H9 (cell line): ENCODE data around the gene KTN1. TPM values are rescaled to one million over a fixed set of nuclear protein-coding genes. Genes with fewer than 3 reads are reported as not detected.

Experiments used
- DNase-seq: peaks from one replicate; pipeline ENCODE4 v3.0.0-alpha.2; 2017
- H2AFZ ChIP-seq: one replicate; pipeline ENCODE4 v1.6.1; 2013; ENCODE audit warnings: mild to moderate bottlenecking, low read length, control low read depth, moderate library complexity
- H2AK5ac ChIP-seq: 2 replicates; pipeline ENCODE4 v1.6.1; 2013; ENCODE audit warnings: low read length, control low read depth, mixed read lengths; ENCODE audit not compliant: insufficient read length
- H2BK120ac ChIP-seq: one replicate; pipeline ENCODE4 v1.6.1; 2013; ENCODE audit warnings: low read depth, mild to moderate bottlenecking, low read length, control low read depth, inconsistent platforms; ENCODE audit not compliant: poor library complexity, severe bottlenecking
- H2BK12ac ChIP-seq: 2 replicates; pipeline ENCODE4 v1.6.1; 2013; ENCODE audit warnings: low read length, control low read depth, mixed read lengths, low read depth; ENCODE audit not compliant: insufficient read length
- H2BK15ac ChIP-seq: 2 replicates; pipeline ENCODE4 v1.6.1; 2013; ENCODE audit warnings: low read depth, low read length, control low read depth
- H2BK20ac ChIP-seq: one replicate; pipeline ENCODE4 v1.6.1; 2013; ENCODE audit warnings: low read depth, mild to moderate bottlenecking, low read length, control low read depth, inconsistent platforms; ENCODE audit not compliant: poor library complexity, severe bottlenecking
- H2BK5ac ChIP-seq: 2 replicates; pipeline ENCODE4 v1.6.1; 2013; ENCODE audit warnings: low read length, control low read depth, mixed read lengths; ENCODE audit not compliant: insufficient read length
- H3K14ac ChIP-seq: 2 replicates; pipeline ENCODE4 v1.6.1; 2013; ENCODE audit warnings: low read length, control low read depth; ENCODE audit not compliant: insufficient read depth
- H3K18ac ChIP-seq: 2 replicates; pipeline ENCODE4 v1.6.1; 2013; ENCODE audit warnings: low read depth, mild to moderate bottlenecking, mixed read lengths, low read length, control low read depth; ENCODE audit not compliant: insufficient read length
- H3K23ac ChIP-seq: 2 replicates; pipeline ENCODE4 v1.6.1; 2013; ENCODE audit warnings: low read length, control low read depth, mixed read lengths, low read depth; ENCODE audit not compliant: insufficient read length
- H3K23me2 ChIP-seq: 2 replicates; pipeline ENCODE4 v1.6.1; 2013; ENCODE audit warnings: low read depth, mild to moderate bottlenecking, mixed read lengths, low read length, control low read depth; ENCODE audit not compliant: insufficient read length, poor library complexity, severe bottlenecking
- H3K27ac ChIP-seq: 2 replicates; pipeline ENCODE4 v1.5.1; 2013; ENCODE audit warnings: low read length, control low read depth, mixed read lengths, low read depth; ENCODE audit not compliant: insufficient read length
- H3K27me3 ChIP-seq: 2 replicates; pipeline ENCODE4 v1.6.1; 2013; ENCODE audit warnings: low read length, control low read depth, inconsistent platforms; ENCODE audit not compliant: insufficient read depth
- H3K4ac ChIP-seq: 2 replicates; pipeline ENCODE4 v1.6.1; 2013; ENCODE audit warnings: low read depth, mild to moderate bottlenecking, control low read depth, inconsistent platforms, low read length, moderate library complexity
- H3K4me1 ChIP-seq: 2 replicates; pipeline ENCODE4 v1.6.1; 2013; ENCODE audit warnings: low read length, control low read depth, inconsistent platforms; ENCODE audit not compliant: insufficient read depth
- H3K4me2 ChIP-seq: 2 replicates; pipeline ENCODE4 v1.6.1; 2013; ENCODE audit warnings: low read length, control low read depth, mixed read lengths; ENCODE audit not compliant: insufficient read length, insufficient read depth
- H3K56ac ChIP-seq: 2 replicates; pipeline ENCODE4 v1.6.1; 2013; ENCODE audit warnings: low read depth, mild to moderate bottlenecking, mixed read lengths, low read length, control low read depth; ENCODE audit not compliant: insufficient read length
- H3K79me1 ChIP-seq: 2 replicates; pipeline ENCODE4 v1.6.1; 2013; ENCODE audit warnings: low read depth, mild to moderate bottlenecking, moderate library complexity, low read length, control low read depth, inconsistent platforms; ENCODE audit not compliant: insufficient read depth, poor library complexity, severe bottlenecking
- H3K79me2 ChIP-seq: 2 replicates; pipeline ENCODE4 v1.6.1; 2013; ENCODE audit warnings: low read length, control low read depth, inconsistent platforms; ENCODE audit not compliant: insufficient read depth
- H3K9ac ChIP-seq: 2 replicates; pipeline ENCODE4 v1.6.1; 2013; ENCODE audit warnings: low read length, control low read depth, mixed read lengths; ENCODE audit not compliant: insufficient read length; ENCODE audit errors: extremely low read depth
- H3K9me3 ChIP-seq: one replicate; pipeline ENCODE4 v1.6.1; 2013; ENCODE audit warnings: low read depth, low read length, inconsistent platforms; ENCODE audit not compliant: control insufficient read depth
- H3T11ph ChIP-seq: one replicate; pipeline ENCODE4 v1.6.1; 2013; ENCODE audit warnings: mild to moderate bottlenecking, low read length, control low read depth, inconsistent platforms
- H4K20me1 ChIP-seq: one replicate; pipeline ENCODE4 v1.6.1; 2013; ENCODE audit not compliant: control insufficient read depth, insufficient read length, insufficient read depth
- H4K5ac ChIP-seq: 2 replicates; pipeline ENCODE4 v1.6.1; 2013; ENCODE audit warnings: low read depth, mild to moderate bottlenecking, mixed read lengths, low read length, control low read depth; ENCODE audit not compliant: insufficient read length
- H4K8ac ChIP-seq: replicated peaks from 2 replicates; pipeline ENCODE4 v1.6.1; 2013; ENCODE audit warnings: low read length, control low read depth, mixed read lengths, low read depth; ENCODE audit not compliant: insufficient read length
- H4K91ac ChIP-seq: 2 replicates; pipeline ENCODE4 v1.6.1; 2013; ENCODE audit warnings: low read depth, mild to moderate bottlenecking, moderate library complexity, mixed read lengths, low read length, control low read depth; ENCODE audit not compliant: insufficient read length
- H3K27ac Mint-ChIP-seq, 3 experiments: 2 replicates in 2 of 3; 3 replicates in 1 of 3; pipeline ENCODE4 v1.8.0; 2020 to 2021; ENCODE audit warnings: mixed read lengths in 3 of 3, mild to moderate bottlenecking in 1 of 3, moderate library complexity in 1 of 3
- H3K27me3 Mint-ChIP-seq: 2 replicates; pipeline ENCODE4 v1.8.0; 2021; ENCODE audit warnings: low read depth, mild to moderate bottlenecking, moderate library complexity, mixed read lengths
- H3K36me3 Mint-ChIP-seq, 3 experiments: 2 replicates in 2 of 3; 3 replicates in 1 of 3; pipeline ENCODE4 v1.8.0; 2020 to 2021; ENCODE audit warnings: low read depth in 3 of 3, mixed read lengths in 3 of 3; ENCODE audit not compliant: insufficient read depth in 1 of 3
- H3K4me1 Mint-ChIP-seq, 2 experiments: 2 replicates each; pipeline ENCODE4 v1.8.0; 2020; ENCODE audit warnings: mixed read lengths in 2 of 2
- H3K4me3 Mint-ChIP-seq, 2 experiments: 2 replicates in 1 of 2; 3 replicates in 1 of 2; pipeline ENCODE4 v1.8.0; 2020 to 2021; ENCODE audit warnings: mild to moderate bottlenecking in 2 of 2, mixed read lengths in 2 of 2, moderate library complexity in 1 of 2
- H3K9me3 Mint-ChIP-seq, 2 experiments: 2 replicates in 1 of 2; 3 replicates in 1 of 2; pipeline ENCODE4 v1.8.0; 2020; ENCODE audit warnings: mild to moderate bottlenecking in 2 of 2, mixed read lengths in 2 of 2, moderate library complexity in 1 of 2
- WGBS: extraction: QIAGEN DNeasy Blood & Tissue Kit; methylation state at CpG from one replicate; pipeline ENCODE4 v1.1.7; 2013; ENCODE audit warnings: missing lambda C conversion rate, low lambda C conversion rate, mixed read lengths; ENCODE audit not compliant: insufficient read length; ENCODE audit errors: extremely low coverage; 5-methylcytosine and 5-hydroxymethylcytosine counted together
- total RNA-seq: library from RNA; stranded (reverse); gene quantifications from 2 replicates; pipeline ENCODE4 v1.2.1, GENCODE V29; 2021
- TF ChIP-seq, protein P1 (sequence below): fragments of 200-600 bp; sonication (generic); conservative IDR thresholded peaks from 3 replicates; pipeline ENCODE4 v1.8.0; 2021; ENCODE audit warnings: antibody characterized with exemption, mild to moderate bottlenecking

Gene KTN1
- total RNA-seq, 1 experiment from 2014 or later: 128 TPM

DNA sequence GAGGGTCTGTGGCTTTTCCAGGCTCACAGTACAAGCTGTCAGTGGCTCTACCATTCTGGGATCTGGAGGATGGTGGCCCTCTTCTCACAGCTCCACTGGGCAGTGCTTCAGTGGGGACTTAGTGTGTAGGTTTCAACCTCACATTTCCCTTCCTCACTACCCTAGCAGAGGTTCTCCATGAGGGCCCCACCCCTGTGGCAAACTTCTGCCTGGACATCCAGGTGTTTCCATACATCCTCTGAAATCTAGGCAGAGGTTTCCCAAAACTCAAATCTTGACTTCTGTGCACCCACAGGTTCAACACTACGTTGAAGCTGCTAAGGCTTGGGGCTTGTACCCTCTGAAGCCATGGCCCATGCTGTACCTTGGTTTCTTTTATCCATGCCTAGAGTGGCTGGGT, 40.3 kb downstream of the KTN1 start:
- H3K27ac Mint-ChIP-seq: no peak overlapping the region
- Histone ChIP-seq H3K79me2 (no peaks in the 10 kb centered on the region), H4K20me1 (no peaks in the 10 kb centered on the region), H3K23me2 (no peaks in the 10 kb centered on the region), H2BK20ac (no peak overlapping the region), H2BK15ac (no peak overlapping the region), H3K14ac (no peak overlapping the region), H3K56ac (no peak overlapping the region), H3K4ac (no peak overlapping the region), H4K91ac (no peak overlapping the region), H3T11ph (no peak overlapping the region), H2AK5ac (no peak overlapping the region), H2BK120ac (no peak overlapping the region), H3K9me3 (peaks cover 18% of the 10 kb centered on the region), H3K27ac (no peak overlapping the region), H3K79me1 (no peaks in the 10 kb centered on the region), H3K4me1 (no peaks in the 10 kb centered on the region), H3K23ac (no peak overlapping the region), H3K27me3 (no peaks in the 10 kb centered on the region), H2BK5ac (no peak overlapping the region), H4K8ac (no peak overlapping the region), H4K5ac (no peak overlapping the region), H3K18ac (no peak overlapping the region), H3K4me2 (no peak overlapping the region), H2BK12ac (no peak overlapping the region), H3K9ac (no peak overlapping the region), H2AFZ (no peak overlapping the region)
- H3K4me1 Mint-ChIP-seq: peaks cover 8% of the 10 kb centered on the region in 2 experiments
- H3K4me3 Mint-ChIP-seq: no peak overlapping the region
- H3K27me3 Mint-ChIP-seq: no peaks in the 10 kb centered on the region
- H3K9me3 Mint-ChIP-seq: peaks cover 26% of the 10 kb centered on the region in 2 experiments
- no CpG with 5 or more reads among the region's 1 CpG for WGBS
- TF ChIP-seq, protein P1, sequence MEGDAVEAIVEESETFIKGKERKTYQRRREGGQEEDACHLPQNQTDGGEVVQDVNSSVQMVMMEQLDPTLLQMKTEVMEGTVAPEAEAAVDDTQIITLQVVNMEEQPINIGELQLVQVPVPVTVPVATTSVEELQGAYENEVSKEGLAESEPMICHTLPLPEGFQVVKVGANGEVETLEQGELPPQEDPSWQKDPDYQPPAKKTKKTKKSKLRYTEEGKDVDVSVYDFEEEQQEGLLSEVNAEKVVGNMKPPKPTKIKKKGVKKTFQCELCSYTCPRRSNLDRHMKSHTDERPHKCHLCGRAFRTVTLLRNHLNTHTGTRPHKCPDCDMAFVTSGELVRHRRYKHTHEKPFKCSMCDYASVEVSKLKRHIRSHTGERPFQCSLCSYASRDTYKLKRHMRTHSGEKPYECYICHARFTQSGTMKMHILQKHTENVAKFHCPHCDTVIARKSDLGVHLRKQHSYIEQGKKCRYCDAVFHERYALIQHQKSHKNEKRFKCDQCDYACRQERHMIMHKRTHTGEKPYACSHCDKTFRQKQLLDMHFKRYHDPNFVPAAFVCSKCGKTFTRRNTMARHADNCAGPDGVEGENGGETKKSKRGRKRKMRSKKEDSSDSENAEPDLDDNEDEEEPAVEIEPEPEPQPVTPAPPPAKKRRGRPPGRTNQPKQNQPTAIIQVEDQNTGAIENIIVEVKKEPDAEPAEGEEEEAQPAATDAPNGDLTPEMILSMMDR: no peak
- no peak for DNase-seq
- H3K36me3 Mint-ChIP-seq: peaks cover 58 to 81% (median 63%) of the 10 kb centered on the region in 3 experiments
